GM12874 (cell line): ENCODE results near the gene FAM43B.

ENCODE experiments used
- CTCF ChIP-seq: IDR thresholded peaks from 2 replicates; pipeline ENCODE4 v1.5.1; 2011; ENCODE audit warnings: low read depth, mild to moderate bottlenecking, control low read depth, low read length, moderate library complexity; ENCODE audit not compliant: insufficient read depth

Gene FAM43B

GRCh38 chr1:20521960-20522861 lies 30.2 kb upstream of the FAM43B start:
- peak; percentile 81 for TF ChIP-seq CTCF

DNA sequence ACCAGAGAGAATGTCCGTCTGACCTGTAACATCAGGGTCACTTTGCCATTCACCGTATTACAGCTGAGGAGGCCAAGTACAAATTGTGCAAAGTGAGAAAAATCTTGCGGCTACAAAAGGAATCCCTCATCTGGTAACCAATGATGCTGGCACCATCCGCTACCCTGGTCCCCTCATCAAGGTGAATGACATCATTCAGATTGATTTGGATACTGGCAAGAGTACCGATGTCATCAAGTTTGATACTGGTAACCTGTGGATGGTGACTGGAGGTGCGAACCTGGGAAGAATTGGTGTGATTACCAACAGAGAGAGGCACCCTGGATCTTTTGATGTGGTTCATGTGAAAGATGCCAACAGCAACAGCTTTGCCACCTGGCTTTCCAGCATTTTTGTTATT lies 26.1 kb upstream of the FAM43B start:
- TF ChIP-seq CTCF = no peak

DNA sequence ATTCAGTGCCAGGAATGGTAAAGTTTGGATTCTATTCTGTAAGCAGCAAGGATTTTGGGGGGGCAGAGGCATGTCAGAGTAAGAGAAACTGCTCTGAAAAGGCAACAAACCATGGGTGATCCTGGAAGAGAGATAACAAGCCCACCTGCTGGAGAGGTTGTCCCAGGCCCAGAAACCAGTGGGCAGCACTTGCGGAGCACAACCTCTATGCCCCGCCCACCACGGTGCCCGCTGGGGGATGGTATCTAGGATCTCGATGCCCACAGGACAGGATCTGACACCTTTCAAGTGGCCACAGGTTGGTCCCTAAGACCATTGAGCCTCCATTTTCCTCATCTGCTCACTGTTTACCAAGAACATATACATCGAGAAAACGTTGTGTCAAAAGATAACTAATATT lies 24.2 kb upstream of the FAM43B start:
- TF ChIP-seq CTCF = no peak

- TF ChIP-seq CTCF = no peak
Measured at GRCh38 chr1:20530306-20530705, 22.1 kb upstream of the FAM43B start.

- no peak for TF ChIP-seq CTCF
Measured at GRCh38 chr1:20530901-20531300, 21.5 kb upstream of the FAM43B start.

DNA sequence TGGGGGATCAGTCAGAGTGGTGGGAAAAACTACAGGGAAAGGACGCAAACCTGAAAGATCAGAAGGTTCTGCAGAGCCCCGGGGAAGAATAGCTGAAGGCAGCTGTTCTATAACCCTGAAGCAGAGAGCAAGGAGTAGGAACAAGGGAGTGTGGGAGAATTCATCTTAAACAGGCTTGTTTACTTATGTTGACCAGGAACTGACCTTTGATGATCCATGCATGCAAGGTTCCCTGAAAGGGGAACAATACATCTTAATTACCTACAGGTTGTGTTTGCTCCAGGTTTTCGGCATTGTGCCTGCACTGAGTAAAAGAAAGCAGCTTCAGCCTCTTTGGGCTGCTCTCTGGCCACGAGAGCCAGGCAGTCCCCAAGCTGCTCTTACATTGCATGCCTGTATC lies 18.7 kb upstream of the FAM43B start:
- TF ChIP-seq CTCF = no peak

GRCh38 chr1:20534659-20535417 lies 17.5 kb upstream of the FAM43B start:
- TF ChIP-seq CTCF = no peak
